ENCODE data around the gene KIFBP.

The KIFBP gene

DNA sequence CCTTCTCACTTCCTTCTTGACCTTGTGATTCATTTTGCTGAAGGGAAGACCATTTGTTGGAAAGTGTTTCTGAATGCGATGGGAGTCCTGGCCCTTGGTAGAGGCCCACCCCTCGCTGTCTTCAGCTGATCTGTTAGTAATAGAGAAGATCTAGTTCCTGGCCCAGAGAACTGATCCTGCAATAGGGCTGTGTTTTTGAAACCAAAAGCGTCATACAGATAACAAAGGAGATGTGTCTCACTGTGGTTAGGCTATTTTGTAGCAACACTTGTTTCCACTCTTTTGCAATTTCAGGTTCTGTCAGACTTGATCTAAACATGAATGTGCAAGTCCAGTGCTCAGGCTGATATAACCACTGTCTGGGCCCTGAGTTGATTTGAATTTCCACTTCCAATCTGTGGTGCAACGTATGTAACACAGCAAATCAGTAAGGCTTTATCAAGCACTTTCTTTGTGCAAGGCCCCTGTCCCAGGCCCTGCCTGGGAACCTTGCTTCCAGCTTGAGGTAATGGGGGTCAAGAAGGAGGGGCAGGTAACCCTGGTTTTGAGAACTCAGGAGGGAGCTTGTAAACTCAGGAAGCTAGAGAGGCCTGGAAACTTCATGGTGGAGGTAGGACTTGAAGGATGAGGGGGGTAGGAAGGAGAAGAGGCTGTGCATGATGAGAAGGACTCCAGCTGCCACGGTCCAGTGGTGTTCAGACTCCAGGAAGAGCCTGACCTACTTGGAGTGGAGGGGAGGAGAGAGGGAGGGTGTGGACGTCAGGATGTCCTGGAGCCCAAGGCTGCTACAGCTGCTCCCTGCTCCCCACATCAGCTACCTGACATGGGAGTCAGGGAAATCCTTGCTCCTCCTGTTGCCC lies 57.1 kb downstream of the KIFBP start:
- H3K4me1 Mint-ChIP-seq: peaks cover 40% of the 10 kb centered on the region
- peak overlapping the region; percentile 65 for H3K4me3 Mint-ChIP-seq
- H3K27ac Mint-ChIP-seq (ENCODE audit: low read depth): peak overlapping the region; percentile 100
- no peaks in the 10 kb centered on the region for H3K27me3 Mint-ChIP-seq
- no peaks in the 10 kb centered on the region for H3K9me3 Mint-ChIP-seq
- H3K36me3 Mint-ChIP-seq (ENCODE audit: insufficient read depth): peaks cover 19% of the 10 kb centered on the region
- peak; percentile 82 for ATAC-seq (replicated peaks; ENCODE audit: extremely low read depth, poor library complexity, severe bottlenecking)
- DNase-seq (ENCODE audit: low spot score in 2 of 2): peak in 1 of 2 donors; percentile 58

- Mint-ChIP-seq H3K27me3 (no peaks in the 10 kb centered on the region), H3K27ac (ENCODE audit: low read depth) (peak overlapping the region; percentile 100), H3K4me3 (no peak overlapping the region), H3K4me1 (peaks cover 45% of the 10 kb centered on the region), H3K36me3 (ENCODE audit: insufficient read depth) (peaks cover 19% of the 10 kb centered on the region), H3K9me3 (no peaks in the 10 kb centered on the region)
- ATAC-seq (replicated peaks; ENCODE audit: extremely low read depth, poor library complexity, severe bottlenecking): no peak
- no peak for DNase-seq (ENCODE audit: low spot score in 2 of 2)
Measured at GRCh38 chr10:69047111-69047832, 58.7 kb downstream of the KIFBP start.

- no peak for DNase-seq (ENCODE audit: low spot score in 2 of 2)
Measured at GRCh38 chr10:69048103-69048502, 59.5 kb downstream of the KIFBP start.

GRCh38 chr10:69049566-69049961 lies 61.0 kb downstream of the KIFBP start:
- Mint-ChIP-seq H3K4me3 (no peak overlapping the region), H3K27me3 (no peaks in the 10 kb centered on the region), H3K27ac (ENCODE audit: low read depth) (no peak overlapping the region), H3K9me3 (no peaks in the 10 kb centered on the region), H3K36me3 (ENCODE audit: insufficient read depth) (peaks cover 14% of the 10 kb centered on the region), H3K4me1 (peaks cover 43% of the 10 kb centered on the region)
- ATAC-seq (replicated peaks; ENCODE audit: extremely low read depth, poor library complexity, severe bottlenecking): no peak
- DNase-seq (ENCODE audit: low spot score in 2 of 2): no peak

More at GRCh38 chr10:69048103-69048502, 59.5 kb downstream of the KIFBP start:
- H3K4me3 Mint-ChIP-seq: no peak overlapping the region
- no peak for ATAC-seq (replicated peaks; ENCODE audit: extremely low read depth, poor library complexity, severe bottlenecking)
- H3K27me3 Mint-ChIP-seq: no peaks in the 10 kb centered on the region
- H3K9me3 Mint-ChIP-seq: no peaks in the 10 kb centered on the region
- peak overlapping the region; percentile 100 for H3K27ac Mint-ChIP-seq (ENCODE audit: low read depth)
- peaks cover 52% of the 10 kb centered on the region for H3K4me1 Mint-ChIP-seq
- peaks cover 19% of the 10 kb centered on the region for H3K36me3 Mint-ChIP-seq (ENCODE audit: insufficient read depth)

- H3K4me3 Mint-ChIP-seq: no peak overlapping the region
- peaks cover 7% of the 10 kb centered on the region for H3K36me3 Mint-ChIP-seq (ENCODE audit: insufficient read depth)
- H3K9me3 Mint-ChIP-seq: no peaks in the 10 kb centered on the region
- H3K27me3 Mint-ChIP-seq: no peaks in the 10 kb centered on the region
- ATAC-seq (replicated peaks; ENCODE audit: extremely low read depth, poor library complexity, severe bottlenecking) (no peak), DNase-seq (ENCODE audit: low spot score in 2 of 2) (no peak)
- peaks cover 44% of the 10 kb centered on the region for H3K4me1 Mint-ChIP-seq
- H3K27ac Mint-ChIP-seq (ENCODE audit: low read depth): no peak overlapping the region
Measured at GRCh38 chr10:69051303-69051702, 62.7 kb downstream of the KIFBP start.

- peaks cover 44% of the 10 kb centered on the region for H3K4me1 Mint-ChIP-seq
- ATAC-seq (replicated peaks; ENCODE audit: extremely low read depth, poor library complexity, severe bottlenecking) (no peak), DNase-seq (ENCODE audit: low spot score in 2 of 2) (no peak)
- H3K27me3 Mint-ChIP-seq: no peaks in the 10 kb centered on the region
- H3K9me3 Mint-ChIP-seq: no peaks in the 10 kb centered on the region
- H3K27ac Mint-ChIP-seq (ENCODE audit: low read depth): no peak overlapping the region
- H3K36me3 Mint-ChIP-seq (ENCODE audit: insufficient read depth): peaks cover 7% of the 10 kb centered on the region
- no peak overlapping the region for H3K4me3 Mint-ChIP-seq
Measured at GRCh38 chr10:69051710-69052487, 63.3 kb downstream of the KIFBP start.

GRCh38 chr10:69052736-69053135 lies 64.1 kb downstream of the KIFBP start:
- peaks cover 7% of the 10 kb centered on the region for H3K36me3 Mint-ChIP-seq (ENCODE audit: insufficient read depth)
- H3K27ac Mint-ChIP-seq (ENCODE audit: low read depth): no peak overlapping the region
- ATAC-seq (replicated peaks; ENCODE audit: extremely low read depth, poor library complexity, severe bottlenecking): no peak
- H3K9me3 Mint-ChIP-seq: no peaks in the 10 kb centered on the region
- H3K4me1 Mint-ChIP-seq: peaks cover 49% of the 10 kb centered on the region
- no peak overlapping the region for H3K4me3 Mint-ChIP-seq
- no peak for DNase-seq (ENCODE audit: low spot score in 2 of 2)
- no peaks in the 10 kb centered on the region for H3K27me3 Mint-ChIP-seq

DNA sequence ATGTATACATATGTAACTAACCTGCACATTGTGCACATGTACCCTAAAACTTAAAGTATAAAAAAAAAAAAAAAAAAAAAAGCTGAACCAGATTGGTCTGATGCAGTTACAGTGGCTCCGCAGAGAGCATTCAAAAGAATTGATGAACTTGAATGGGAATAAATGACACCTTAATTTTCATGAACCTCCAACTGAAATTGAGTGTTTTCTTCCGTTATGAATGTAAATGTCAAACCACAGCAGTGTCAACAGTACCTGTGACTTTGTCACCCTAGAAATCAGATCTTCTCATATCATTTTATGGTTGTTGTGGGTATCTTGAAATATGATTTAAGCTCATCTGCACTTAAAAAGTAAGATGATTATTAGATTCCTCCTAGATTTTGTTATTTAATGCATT lies 66.6 kb downstream of the KIFBP start:
- Mint-ChIP-seq H3K27me3 (no peaks in the 10 kb centered on the region), H3K4me3 (no peak overlapping the region), H3K9me3 (no peaks in the 10 kb centered on the region), H3K27ac (ENCODE audit: low read depth) (peak overlapping the region; percentile 57), H3K4me1 (peaks cover 51% of the 10 kb centered on the region), H3K36me3 (ENCODE audit: insufficient read depth) (peaks cover 4% of the 10 kb centered on the region)
- DNase-seq (ENCODE audit: low spot score in 2 of 2) (no peak), ATAC-seq (replicated peaks; ENCODE audit: extremely low read depth, poor library complexity, severe bottlenecking) (peak; percentile 49)

- no peak for DNase-seq (ENCODE audit: low spot score in 2 of 2)
Measured at GRCh38 chr10:69056129-69056528, 67.5 kb downstream of the KIFBP start.

DNA sequence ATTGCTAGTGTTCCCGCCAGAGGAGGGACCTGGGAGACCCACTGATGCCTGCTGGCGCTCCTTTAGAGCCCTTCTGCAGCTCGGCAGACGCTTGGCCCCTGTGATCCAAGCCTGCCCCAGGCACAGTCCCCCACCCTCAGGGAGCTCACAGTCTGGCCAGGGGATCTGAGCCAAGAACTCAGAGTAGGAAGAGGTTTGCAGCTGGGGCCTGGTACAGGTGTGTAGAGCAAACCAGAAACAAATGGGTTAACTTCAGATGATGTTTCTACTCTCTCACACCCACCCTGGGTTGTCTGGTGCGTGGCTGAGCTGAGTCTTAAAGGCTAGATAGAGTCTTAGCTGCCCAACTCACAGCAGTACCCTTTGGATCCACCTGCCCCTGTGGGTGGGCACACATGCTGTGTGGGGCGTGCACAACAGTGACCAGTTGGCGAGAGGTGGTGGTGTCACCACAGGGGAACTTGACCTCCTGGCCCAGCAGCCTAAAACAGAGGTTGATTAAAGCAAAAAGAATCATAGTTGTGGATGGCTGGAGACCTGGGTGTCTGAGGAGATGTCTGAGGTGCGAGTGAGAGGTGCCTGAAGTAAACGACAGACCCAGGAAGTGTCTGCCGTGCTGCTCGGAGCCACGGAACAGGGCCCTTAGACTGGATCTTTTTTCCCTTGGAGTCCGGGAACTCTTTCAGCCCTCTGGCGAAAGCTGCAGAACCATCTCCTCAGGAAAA lies 68.1 kb downstream of the KIFBP start:
- peaks cover 2% of the 10 kb centered on the region for H3K36me3 Mint-ChIP-seq (ENCODE audit: insufficient read depth)
- H3K27ac Mint-ChIP-seq (ENCODE audit: low read depth): peak overlapping the region; percentile 57
- H3K4me3 Mint-ChIP-seq: no peak overlapping the region
- no peaks in the 10 kb centered on the region for H3K27me3 Mint-ChIP-seq
- H3K9me3 Mint-ChIP-seq: no peaks in the 10 kb centered on the region
- DNase-seq (ENCODE audit: low spot score in 2 of 2) (no peak), ATAC-seq (replicated peaks; ENCODE audit: extremely low read depth, poor library complexity, severe bottlenecking) (no peak)
- H3K4me1 Mint-ChIP-seq: peaks cover 54% of the 10 kb centered on the region

More at GRCh38 chr10:69056129-69056528, 67.5 kb downstream of the KIFBP start:
- Mint-ChIP-seq H3K36me3 (ENCODE audit: insufficient read depth) (peaks cover 2% of the 10 kb centered on the region), H3K4me3 (peak overlapping the region; percentile 31), H3K27me3 (no peaks in the 10 kb centered on the region), H3K4me1 (peaks cover 51% of the 10 kb centered on the region), H3K27ac (ENCODE audit: low read depth) (peak overlapping the region; percentile 57), H3K9me3 (no peaks in the 10 kb centered on the region)
- ATAC-seq (replicated peaks; ENCODE audit: extremely low read depth, poor library complexity, severe bottlenecking): no peak

- peaks cover 2% of the 10 kb centered on the region for H3K36me3 Mint-ChIP-seq (ENCODE audit: insufficient read depth)
- H3K4me1 Mint-ChIP-seq: peaks cover 58% of the 10 kb centered on the region
- peak overlapping the region; percentile 57 for H3K27ac Mint-ChIP-seq (ENCODE audit: low read depth)
- peak overlapping the region; percentile 14 for H3K4me3 Mint-ChIP-seq
- ATAC-seq (replicated peaks; ENCODE audit: extremely low read depth, poor library complexity, severe bottlenecking): no peak
- no peaks in the 10 kb centered on the region for H3K9me3 Mint-ChIP-seq
- no peak for DNase-seq (ENCODE audit: low spot score in 2 of 2)
- no peaks in the 10 kb centered on the region for H3K27me3 Mint-ChIP-seq
Measured at GRCh38 chr10:69057261-69057950, 68.8 kb downstream of the KIFBP start.
